Astrocyte (in vitro differentiated cells and primary cell): ENCODE data around the gene DERL2.

Experiments
- CTCF ChIP-seq: IDR thresholded peaks from 2 replicates; pipeline ENCODE4 v1.5.1; 2011; ENCODE audit warnings: low read depth, mild to moderate bottlenecking, inconsistent platforms, low read length, moderate library complexity; ENCODE audit not compliant: insufficient read depth
- EZH2 ChIP-seq: IDR thresholded peaks from 2 replicates; pipeline ENCODE4 v1.6.1; 2012; ENCODE audit warnings: mild to moderate bottlenecking, low read length, inconsistent platforms; ENCODE audit not compliant: insufficient read depth

- TF ChIP-seq EZH2 (no peak), CTCF (no peak)
These were observed 44.5 kb upstream of the DERL2 start for GRCh38 chr17:5530265-5531084.
